GM19043 (cell line): Measurements from ENCODE around the gene AMOTL2.

Experiments used
- ATAC-seq: cut with Tn5 transposase; IDR thresholded peaks from one replicate; pipeline ENCODE4 v1.9.1; 2021; ENCODE audit warnings: low read depth; ENCODE audit not compliant: unreplicated experiment

The AMOTL2 gene

GRCh38 chr3:134374105-134374790, at the start of gene AMOTL2:
Gene AMOTL2 (minus strand): TSS chr3:134374447. CDS start chr3:134371433, 3,014 bp downstream.
- ATAC-seq, result no peak

GRCh38 chr3:134423153-134423552, 48.9 kb upstream of the AMOTL2 start:
- no peak for ATAC-seq

GRCh38 chr3:134419960-134420321, 45.7 kb upstream of the AMOTL2 start:
- no peak for ATAC-seq

- no peak for ATAC-seq
Observed at GRCh38 chr3:134419214-134419959, 45.1 kb upstream of the AMOTL2 start.

- no peak for ATAC-seq
Observed at GRCh38 chr3:134409041-134409440, 34.8 kb upstream of the AMOTL2 start.

GRCh38 chr3:134407239-134407625, 33.0 kb upstream of the AMOTL2 start:
- ATAC-seq, result no peak

- no peak for ATAC-seq
Observed at GRCh38 chr3:134406331-134407238, 32.3 kb upstream of the AMOTL2 start.

- no peak for ATAC-seq
Observed at GRCh38 chr3:134404366-134404885, 30.2 kb upstream of the AMOTL2 start.

- no peak for ATAC-seq
Observed at GRCh38 chr3:134397755-134398154, 23.5 kb upstream of the AMOTL2 start.

- no peak for ATAC-seq
Observed at GRCh38 chr3:134395103-134395502, 20.9 kb upstream of the AMOTL2 start.

- ATAC-seq, result no peak
Observed at GRCh38 chr3:134394380-134394779, 20.1 kb upstream of the AMOTL2 start.

GRCh38 chr3:134393074-134393473, 18.8 kb upstream of the AMOTL2 start:
- no peak for ATAC-seq

GRCh38 chr3:134392336-134392983, 18.2 kb upstream of the AMOTL2 start:
- no peak for ATAC-seq

GRCh38 chr3:134389865-134390264, 15.6 kb upstream of the AMOTL2 start:
- ATAC-seq, result no peak

- ATAC-seq, result no peak
Observed at GRCh38 chr3:134388788-134389485, 14.7 kb upstream of the AMOTL2 start.

- no peak for ATAC-seq
Observed at GRCh38 chr3:134388292-134388691, 14.0 kb upstream of the AMOTL2 start.

- no peak for ATAC-seq
Observed at GRCh38 chr3:134387293-134387692, 13.0 kb upstream of the AMOTL2 start.

GRCh38 chr3:134384963-134385362, 10.7 kb upstream of the AMOTL2 start:
- no peak for ATAC-seq

GRCh38 chr3:134381831-134382442, 7.7 kb upstream of the AMOTL2 start:
- no peak for ATAC-seq
